ENCODE results near the gene KLHL36. TPM values are rescaled to one million over a fixed set of nuclear protein-coding genes. Genes with fewer than 3 reads are reported as not detected.
"Not testable (repeated sequence)": the region's sequence is repeated elsewhere in the genome, so short reads cannot be mapped to it uniquely, and the experiment has no call there.

The KLHL36 gene
- total RNA-seq, 6 experiments from 2014 or later = 37.6 to 58.3 (median 40.7) TPM

GRCh38 chr16:84685210-84685609 lies 36.9 kb downstream of the KLHL36 start:
- H3K27me3 Mint-ChIP-seq (ENCODE audit: insufficient read depth) = peaks cover 2% of the 10 kb centered on the region
- H3K4me3 Mint-ChIP-seq = no peak overlapping the region
- no peak for TF ChIP-seq CTCF (IDR thresholded peaks at IDR 0.05)
- H3K27ac Mint-ChIP-seq = no peak overlapping the region
- no peak for DNase-seq
- H3K4me1 Mint-ChIP-seq (ENCODE audit: low read depth) = peaks cover 38% of the 10 kb centered on the region
- peaks cover 4% of the 10 kb centered on the region; the same call in 1 of the 2 replicates for H3K9me3 Mint-ChIP-seq
- peaks cover 4% of the 10 kb centered on the region for H3K36me3 Mint-ChIP-seq (ENCODE audit: low read depth)

- no peak for DNase-seq
- no peak for TF ChIP-seq CTCF (IDR thresholded peaks at IDR 0.05)
- peaks cover 2% of the 10 kb centered on the region for H3K27me3 Mint-ChIP-seq (ENCODE audit: insufficient read depth)
- H3K36me3 Mint-ChIP-seq (ENCODE audit: low read depth) = peaks cover 9% of the 10 kb centered on the region
- H3K4me3 Mint-ChIP-seq = 0 out of 2 replicates have a peak overlapping the region, but pooled peaks have one; percentile 17
- H3K9me3 Mint-ChIP-seq = peaks cover 4% of the 10 kb centered on the region; the same call in 1 of the 2 replicates
- H3K27ac Mint-ChIP-seq = peak overlapping the region; percentile 94
- H3K4me1 Mint-ChIP-seq (ENCODE audit: low read depth) = peaks cover 54% of the 10 kb centered on the region
Measured at GRCh38 chr16:84686707-84687298, 38.5 kb downstream of the KLHL36 start.

GRCh38 chr16:84687715-84688114 lies 39.4 kb downstream of the KLHL36 start:
- H3K4me1 Mint-ChIP-seq (ENCODE audit: low read depth) = peaks cover 59% of the 10 kb centered on the region
- H3K27ac Mint-ChIP-seq = peak overlapping the region; percentile 94
- peaks cover 2% of the 10 kb centered on the region for H3K27me3 Mint-ChIP-seq (ENCODE audit: insufficient read depth)
- TF ChIP-seq CTCF (IDR thresholded peaks at IDR 0.05) = no peak
- peak; percentile 95 for DNase-seq
- H3K4me3 Mint-ChIP-seq = peak overlapping the region; percentile 78
- peaks cover 9% of the 10 kb centered on the region for H3K36me3 Mint-ChIP-seq (ENCODE audit: low read depth)
- H3K9me3 Mint-ChIP-seq = peaks cover 4% of the 10 kb centered on the region; the same call in 1 of the 2 replicates

GRCh38 chr16:84688163-84688562 lies 39.9 kb downstream of the KLHL36 start:
- H3K4me3 Mint-ChIP-seq = peak overlapping the region; percentile 76
- not testable (repeated sequence) for DNase-seq; H3K9me3 Mint-ChIP-seq; H3K27me3 Mint-ChIP-seq (ENCODE audit: insufficient read depth); H3K36me3 Mint-ChIP-seq (ENCODE audit: low read depth)
- H3K4me1 Mint-ChIP-seq (ENCODE audit: low read depth) = peaks cover 61% of the 10 kb centered on the region
- H3K27ac Mint-ChIP-seq = peak overlapping the region; percentile 94

- peak; percentile 89 for DNase-seq
- H3K27ac Mint-ChIP-seq = peak overlapping the region; percentile 94
- peaks cover 61% of the 10 kb centered on the region for H3K4me1 Mint-ChIP-seq (ENCODE audit: low read depth)
- TF ChIP-seq CTCF (IDR thresholded peaks at IDR 0.05) = no peak
- peaks cover 4% of the 10 kb centered on the region; the same call in 1 of the 2 replicates for H3K9me3 Mint-ChIP-seq
- peak overlapping the region; percentile 76 for H3K4me3 Mint-ChIP-seq
- peaks cover 2% of the 10 kb centered on the region for H3K27me3 Mint-ChIP-seq (ENCODE audit: insufficient read depth)
- H3K36me3 Mint-ChIP-seq (ENCODE audit: low read depth) = peaks cover 9% of the 10 kb centered on the region
Measured at GRCh38 chr16:84689111-84689510, 40.8 kb downstream of the KLHL36 start.

GRCh38 chr16:84690088-84690819 lies 41.9 kb downstream of the KLHL36 start:
- no peak for DNase-seq
- H3K9me3 Mint-ChIP-seq = peaks cover 4% of the 10 kb centered on the region; the same call in 1 of the 2 replicates
- H3K27me3 Mint-ChIP-seq (ENCODE audit: insufficient read depth) = peaks cover 2% of the 10 kb centered on the region
- H3K4me3 Mint-ChIP-seq = no peak overlapping the region; the same call in 1 of the 2 replicates
- H3K4me1 Mint-ChIP-seq (ENCODE audit: low read depth) = peaks cover 61% of the 10 kb centered on the region
- H3K36me3 Mint-ChIP-seq (ENCODE audit: low read depth) = peaks cover 9% of the 10 kb centered on the region
- H3K27ac Mint-ChIP-seq = peak overlapping the region; percentile 94
- no peak for TF ChIP-seq CTCF (IDR thresholded peaks at IDR 0.05)
